Measurements from ENCODE around the gene IRX3. TPM values are rescaled to one million over a fixed set of nuclear protein-coding genes. Genes with fewer than 3 reads are reported as not detected.

Gene IRX3
- total RNA-seq, 1 experiment from 2014 or later, result 2.4 TPM

DNA sequence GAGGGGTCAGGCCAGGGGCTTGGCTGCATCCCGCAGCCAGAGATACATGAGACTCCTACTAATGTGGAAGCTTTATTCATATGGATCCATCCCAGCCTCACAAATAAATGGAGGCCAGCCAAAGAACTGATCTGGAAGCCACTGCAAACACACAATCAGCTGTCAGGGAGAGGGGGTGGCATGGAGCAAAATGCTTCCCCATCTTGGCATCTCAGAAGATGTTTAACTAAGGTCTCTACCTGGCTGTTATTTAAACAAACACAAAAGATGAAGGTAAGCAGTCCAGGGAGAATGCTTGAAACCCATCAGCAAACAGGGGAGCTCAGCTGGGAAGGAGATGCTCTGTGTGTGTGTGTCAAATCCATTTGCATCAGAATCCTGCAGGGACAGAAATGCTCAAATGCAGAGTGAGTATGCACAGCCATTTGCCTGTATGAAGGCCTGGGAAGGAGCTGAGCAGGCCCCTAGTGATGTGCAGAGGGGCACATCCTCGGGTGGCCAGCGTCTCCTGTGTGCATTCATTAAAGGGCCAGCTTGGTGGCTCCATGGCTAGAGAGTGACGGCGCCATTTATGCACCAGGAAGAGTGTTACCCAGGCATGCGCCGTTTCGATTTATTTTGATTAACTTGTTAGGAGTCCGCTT, 34.2 kb upstream of the IRX3 start:
- no peaks in the 10 kb centered on the region for H3K79me1 ChIP-seq (ENCODE audit: insufficient read depth, low read depth, low read length, poor library complexity, severe bottlenecking)
- H4K5ac ChIP-seq (ENCODE audit: insufficient read length, low read depth, low read length), result no peak overlapping the region
- Mint-ChIP-seq H3K27ac (peak overlapping the region in 2 of 3 experiments; percentile 30 to 94; a peak in 3 of 7 replicates), H3K4me1 (peaks cover 19 to 23% of the 10 kb centered on the region in 2 experiments), H3K27me3 (ENCODE audit: low read depth) (peaks cover 14% of the 10 kb centered on the region), H3K4me3 (no peak overlapping the region; a peak in 1 of 5 replicates), H3K9me3 (peaks cover 0 to 2% of the 10 kb centered on the region in 2 experiments; a peak in 1 of 5 replicates), H3K36me3 (ENCODE audit: insufficient read depth in 1 of 3, low read depth in 3 of 3) (no peaks in the 10 kb centered on the region)
- no peaks in the 10 kb centered on the region for H3K27me3 ChIP-seq (ENCODE audit: insufficient read depth, low read length)
- H3K79me2 ChIP-seq (ENCODE audit: insufficient read depth, low read length), result no peaks in the 10 kb centered on the region
- H3K23me2 ChIP-seq (ENCODE audit: insufficient read length, low read depth, low read length, poor library complexity, severe bottlenecking), result no peaks in the 10 kb centered on the region
- no peak overlapping the region for H2AK5ac ChIP-seq (ENCODE audit: insufficient read length, low read length)
- H3K4ac ChIP-seq (ENCODE audit: low read depth, low read length), result no peak overlapping the region
- H2BK20ac ChIP-seq (ENCODE audit: low read depth, low read length, poor library complexity, severe bottlenecking), result no peak overlapping the region
- H2AFZ ChIP-seq (ENCODE audit: low read length), result no peak overlapping the region
- no peak overlapping the region for H3K18ac ChIP-seq (ENCODE audit: insufficient read length, low read depth, low read length)
- no peak overlapping the region for H2BK5ac ChIP-seq (ENCODE audit: insufficient read length, low read length)
- no peak overlapping the region for H2BK15ac ChIP-seq (ENCODE audit: low read depth, low read length)
- no peak overlapping the region for H3K9ac ChIP-seq (ENCODE audit: extremely low read depth, insufficient read length, low read length)
- TF ChIP-seq, protein P1, sequence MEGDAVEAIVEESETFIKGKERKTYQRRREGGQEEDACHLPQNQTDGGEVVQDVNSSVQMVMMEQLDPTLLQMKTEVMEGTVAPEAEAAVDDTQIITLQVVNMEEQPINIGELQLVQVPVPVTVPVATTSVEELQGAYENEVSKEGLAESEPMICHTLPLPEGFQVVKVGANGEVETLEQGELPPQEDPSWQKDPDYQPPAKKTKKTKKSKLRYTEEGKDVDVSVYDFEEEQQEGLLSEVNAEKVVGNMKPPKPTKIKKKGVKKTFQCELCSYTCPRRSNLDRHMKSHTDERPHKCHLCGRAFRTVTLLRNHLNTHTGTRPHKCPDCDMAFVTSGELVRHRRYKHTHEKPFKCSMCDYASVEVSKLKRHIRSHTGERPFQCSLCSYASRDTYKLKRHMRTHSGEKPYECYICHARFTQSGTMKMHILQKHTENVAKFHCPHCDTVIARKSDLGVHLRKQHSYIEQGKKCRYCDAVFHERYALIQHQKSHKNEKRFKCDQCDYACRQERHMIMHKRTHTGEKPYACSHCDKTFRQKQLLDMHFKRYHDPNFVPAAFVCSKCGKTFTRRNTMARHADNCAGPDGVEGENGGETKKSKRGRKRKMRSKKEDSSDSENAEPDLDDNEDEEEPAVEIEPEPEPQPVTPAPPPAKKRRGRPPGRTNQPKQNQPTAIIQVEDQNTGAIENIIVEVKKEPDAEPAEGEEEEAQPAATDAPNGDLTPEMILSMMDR (conservative IDR thresholded peaks at IDR 0.05), result no peak
- no CpG with 5 or more reads among the region's 9 CpGs for WGBS (ENCODE audit: extremely low coverage, insufficient read length, low lambda C conversion rate)
- peaks cover 12% of the 10 kb centered on the region; the same call in 1 of the 2 replicates for H3K4me1 ChIP-seq (ENCODE audit: insufficient read depth, low read length)
- no peak overlapping the region for H3K27ac ChIP-seq (ENCODE audit: insufficient read length, low read depth, low read length)
- no peak overlapping the region for H2BK12ac ChIP-seq (ENCODE audit: insufficient read length, low read depth, low read length)
- H4K91ac ChIP-seq (ENCODE audit: insufficient read length, low read depth, low read length), result no peak overlapping the region
- no peak overlapping the region for H3K56ac ChIP-seq (ENCODE audit: insufficient read length, low read depth, low read length)
- H3K4me2 ChIP-seq (ENCODE audit: insufficient read depth, insufficient read length, low read length), result no peak overlapping the region
- no peaks in the 10 kb centered on the region for H4K20me1 ChIP-seq (ENCODE audit: control insufficient read depth, insufficient read depth, insufficient read length)
- no peak overlapping the region for H2BK120ac ChIP-seq (ENCODE audit: low read depth, low read length, poor library complexity, severe bottlenecking)
- DNase-seq, result no peak
- H3T11ph ChIP-seq (ENCODE audit: low read length), result no peak overlapping the region
- H3K14ac ChIP-seq (ENCODE audit: insufficient read depth, low read length), result no peak overlapping the region
- H4K8ac ChIP-seq (replicated peaks; ENCODE audit: insufficient read length, low read depth, low read length), result no peak overlapping the region
- no peaks in the 10 kb centered on the region for H3K9me3 ChIP-seq (ENCODE audit: control insufficient read depth, low read depth, low read length)
- H3K23ac ChIP-seq (ENCODE audit: insufficient read length, low read depth, low read length), result no peak overlapping the region
